GM21360 (cell line): ENCODE measurements around the gene LRTM1.

Experiments used
- ATAC-seq: cut with Tn5 transposase; IDR thresholded peaks from one replicate; pipeline ENCODE4 v1.9.1; 2021; ENCODE audit warnings: mild to moderate bottlenecking, moderate library complexity; ENCODE audit not compliant: unreplicated experiment

LRTM1 gene

DNA sequence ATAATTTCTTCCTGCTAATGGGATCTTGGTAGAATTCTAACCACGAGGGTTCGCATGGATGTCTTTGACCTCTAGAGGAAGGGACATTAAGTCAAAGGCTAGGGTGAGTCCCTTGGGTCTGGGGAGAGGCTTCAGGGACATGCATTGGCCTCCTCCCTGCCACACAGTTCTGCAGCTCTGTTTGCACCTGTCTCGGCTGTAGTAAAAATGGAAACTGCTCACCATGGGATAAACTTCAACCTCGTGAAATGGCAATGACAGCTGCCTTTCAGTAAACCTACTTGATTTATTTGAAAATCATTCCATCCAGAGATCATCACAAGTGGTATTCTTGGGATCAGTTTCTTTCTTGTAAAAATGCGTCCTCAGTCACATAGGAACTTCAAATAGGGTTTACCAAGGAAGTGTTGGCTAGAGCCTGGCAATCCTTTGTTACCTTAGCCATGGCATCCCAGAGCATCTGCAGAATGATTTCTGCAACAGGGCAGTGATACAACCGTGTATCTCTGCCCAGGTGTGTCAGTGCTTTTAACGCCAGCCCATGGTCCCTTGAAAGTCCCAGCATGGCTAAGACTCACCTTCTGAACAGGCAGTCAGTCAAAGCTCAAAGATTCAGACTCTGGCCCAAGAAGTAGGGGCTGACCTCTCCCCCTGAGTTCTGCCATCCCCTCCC lies 14.0 kb upstream of the LRTM1 start:
- no peak for ATAC-seq

DNA sequence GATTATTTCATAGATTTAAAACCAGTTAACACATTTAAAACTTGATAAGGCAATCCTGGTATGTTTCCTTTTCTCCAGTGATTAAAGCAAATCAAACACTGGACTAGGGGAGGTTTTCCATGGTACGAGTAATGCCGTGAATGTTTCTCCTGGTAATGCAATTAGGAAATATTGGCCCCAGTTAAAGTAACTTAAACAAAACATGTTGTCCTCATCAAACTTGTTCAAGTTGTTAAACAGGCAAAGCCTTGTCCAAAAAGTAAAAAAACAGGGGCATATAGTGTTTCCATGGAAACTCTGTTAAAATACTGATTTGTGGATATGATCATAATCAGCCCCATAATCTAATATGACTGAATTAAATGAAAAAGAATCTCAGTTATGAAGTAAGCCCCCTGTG lies 13.1 kb upstream of the LRTM1 start:
- no peak for ATAC-seq

DNA sequence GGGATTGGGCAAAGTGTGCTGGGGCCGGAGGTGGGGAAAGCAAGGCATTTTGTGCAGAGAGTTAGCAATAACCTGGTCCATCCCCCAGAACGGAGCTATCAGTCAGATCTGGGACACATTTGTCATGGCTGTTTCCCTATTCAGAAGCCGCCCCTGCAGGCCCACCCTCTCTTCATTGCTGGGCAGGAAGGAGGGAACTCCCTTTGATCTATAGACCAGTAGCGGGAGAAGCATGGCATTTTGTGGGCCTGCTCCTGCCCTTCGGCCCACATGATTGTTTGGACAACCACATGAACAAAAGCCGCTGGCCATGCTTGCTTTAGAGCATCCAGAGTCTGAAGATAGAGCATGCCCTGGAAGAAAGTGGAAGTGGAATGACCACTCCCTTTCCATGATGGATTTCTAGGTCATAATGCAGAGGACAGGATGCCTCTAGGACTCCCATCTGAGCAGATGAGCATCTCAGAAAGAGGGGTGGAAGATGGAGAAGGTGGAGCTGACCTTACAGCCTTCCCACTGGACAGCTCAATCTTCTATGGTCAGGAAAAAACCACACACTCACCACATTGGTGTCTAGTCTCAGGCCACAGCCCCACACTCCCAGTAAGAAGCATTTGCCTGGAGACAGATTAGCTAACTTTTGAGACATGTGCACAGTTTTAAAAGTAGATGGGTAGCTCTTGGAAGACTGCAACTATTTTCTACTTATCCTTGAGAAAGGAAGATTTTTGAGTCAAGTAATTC lies 11.9 kb upstream of the LRTM1 start:
- no peak for ATAC-seq

DNA sequence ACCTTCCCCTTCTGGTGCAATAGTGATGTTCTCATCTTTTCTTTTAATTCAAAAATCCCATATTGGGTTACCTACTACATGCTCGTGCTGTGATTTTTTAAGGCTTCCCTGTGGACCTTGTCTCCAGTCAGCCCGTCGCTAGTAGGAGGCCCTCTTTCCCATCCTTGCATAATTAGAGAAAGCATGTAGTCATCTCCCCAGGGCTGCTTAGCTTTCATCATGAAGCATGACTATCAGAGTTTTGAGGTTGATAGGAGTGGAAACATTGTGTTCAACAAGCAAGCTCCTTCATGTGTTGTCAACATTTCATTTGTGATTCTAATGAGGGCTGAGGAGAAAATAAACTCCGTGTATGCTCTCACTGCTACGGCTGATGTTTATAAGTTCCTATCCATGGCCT lies 8.7 kb upstream of the LRTM1 start:
- ATAC-seq: no peak

DNA sequence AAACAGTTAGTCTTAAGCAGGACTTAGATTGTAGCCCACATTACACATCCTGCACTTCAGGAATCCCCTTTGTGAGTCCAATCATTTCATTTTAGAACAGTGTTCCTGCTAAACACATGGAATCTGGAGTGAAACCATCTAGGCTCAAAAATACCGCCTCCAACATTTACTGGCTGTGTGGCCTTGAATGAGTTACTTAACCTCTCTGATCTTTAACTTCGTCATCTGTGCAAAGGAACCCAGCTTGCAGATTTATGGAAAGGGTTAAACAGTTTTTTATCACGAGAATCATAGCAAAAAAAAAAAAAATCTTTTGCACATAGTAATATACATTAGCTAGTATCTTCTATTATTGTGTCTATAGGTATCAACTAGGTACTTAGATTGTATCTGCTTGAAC lies 8.0 kb upstream of the LRTM1 start:
- ATAC-seq: no peak

DNA sequence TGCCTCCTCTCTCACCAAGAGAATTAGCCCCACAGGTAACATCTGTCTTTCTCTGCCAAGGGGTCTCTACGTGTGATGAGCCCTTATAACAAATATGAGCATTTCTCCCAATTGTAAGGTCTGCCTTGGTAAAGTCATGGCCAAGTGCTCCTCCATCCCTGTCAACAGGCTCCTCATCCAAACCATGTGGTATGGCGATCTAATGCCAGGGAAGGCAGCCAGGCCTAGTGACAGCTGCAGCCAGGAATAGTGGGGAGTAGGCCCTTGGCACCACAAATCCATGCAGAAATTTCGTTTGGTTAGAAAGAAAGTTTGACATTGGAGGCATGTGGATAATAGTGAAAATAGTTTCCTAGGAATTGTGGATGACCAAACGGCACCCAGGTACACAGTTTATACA lies 4.7 kb upstream of the LRTM1 start:
- no peak for ATAC-seq

DNA sequence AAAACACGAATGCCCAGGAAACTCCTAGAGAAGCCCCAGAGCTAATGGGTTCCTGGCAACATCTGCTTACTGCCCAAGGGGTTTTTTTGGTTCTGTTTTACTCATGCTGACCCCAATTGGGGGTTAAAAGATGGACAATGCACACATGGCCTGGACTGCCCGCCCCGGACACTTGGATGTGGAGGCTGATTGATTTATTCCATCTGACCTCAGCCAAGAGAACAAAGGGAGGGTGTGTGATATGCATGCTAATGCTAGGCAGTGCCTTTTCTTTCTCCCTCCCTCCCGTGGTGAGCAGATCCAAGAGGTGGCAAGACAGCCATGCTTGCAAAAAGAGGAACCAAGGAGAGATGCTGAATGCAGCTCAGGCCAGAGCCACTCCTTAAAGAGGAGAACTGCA lies 3.3 kb upstream of the LRTM1 start:
- no peak for ATAC-seq

DNA sequence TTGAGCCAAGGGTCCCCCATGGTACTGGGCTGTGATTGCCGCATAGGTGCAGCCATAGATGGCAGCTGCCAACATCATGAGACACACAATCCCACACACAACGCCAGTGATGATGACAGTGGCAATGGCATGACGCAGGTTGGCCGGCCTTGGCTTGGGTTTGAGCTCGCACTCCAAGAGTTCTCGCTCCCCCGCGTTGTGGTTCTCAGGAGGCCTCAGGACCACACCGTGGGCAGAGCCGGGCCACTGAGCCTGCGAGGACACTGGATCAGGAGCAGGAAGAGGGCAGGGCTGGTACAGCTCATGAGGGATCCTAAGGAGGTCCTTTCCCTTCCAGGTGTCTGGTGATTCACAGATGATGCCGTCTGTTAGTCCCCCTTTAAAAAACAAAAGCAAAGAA lies 9.3 kb downstream of the LRTM1 start:
- ATAC-seq: no peak

DNA sequence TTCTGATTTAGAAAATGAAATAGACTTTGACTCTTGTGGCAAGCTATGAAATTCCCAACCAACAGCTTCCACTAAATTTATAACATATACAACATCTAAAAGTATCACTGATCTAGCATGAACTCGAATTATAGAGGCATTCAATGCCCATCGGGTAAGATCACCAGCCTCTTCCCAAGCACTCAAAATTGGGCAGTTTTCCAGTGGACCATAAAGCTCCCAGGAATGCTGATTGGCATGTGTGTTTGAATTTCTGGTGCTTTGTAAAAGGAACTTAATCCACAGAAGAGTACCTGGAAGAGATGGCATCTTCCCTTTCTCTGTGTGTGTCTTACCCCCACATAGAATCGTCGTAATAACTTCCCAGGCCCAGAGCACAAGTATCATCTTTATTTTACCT lies 10.0 kb downstream of the LRTM1 start:
- no peak for ATAC-seq

DNA sequence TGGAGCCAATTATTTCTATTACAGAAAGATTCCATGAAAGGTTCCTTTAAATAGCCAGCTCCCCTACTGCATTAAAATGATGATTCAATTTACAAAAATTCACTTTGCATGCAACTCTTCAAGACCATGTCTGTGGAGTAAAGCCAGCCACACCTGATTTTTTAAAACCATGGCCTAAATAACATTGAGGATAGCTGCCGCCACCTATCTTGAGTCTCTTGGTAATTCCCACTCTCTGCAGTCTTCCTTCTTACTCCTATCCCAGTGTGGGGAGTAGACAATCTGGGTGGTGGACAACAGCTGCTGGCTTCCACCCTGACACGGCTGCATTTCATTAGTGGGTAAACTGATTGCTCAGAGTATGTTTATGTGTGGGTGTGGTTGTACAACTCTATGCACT lies 10.7 kb downstream of the LRTM1 start:
- ATAC-seq: no peak

DNA sequence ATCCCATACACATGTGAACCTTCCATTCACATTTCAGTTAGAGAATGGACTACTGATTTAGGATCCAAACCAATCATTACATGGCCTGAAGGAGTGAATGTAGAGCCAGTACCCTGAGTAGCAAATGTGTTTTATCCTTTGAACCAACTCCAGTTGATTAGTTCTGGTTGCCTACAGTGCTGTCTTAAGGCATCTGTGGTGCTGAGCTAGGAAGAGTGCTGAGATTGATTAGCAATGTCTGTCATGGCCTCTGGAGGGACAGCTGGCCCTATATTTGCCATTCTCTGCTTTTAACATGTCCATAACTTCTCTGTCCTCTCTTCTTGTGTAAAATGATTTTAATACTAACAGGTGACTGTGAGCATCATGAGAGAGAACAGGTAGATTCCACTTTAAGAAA lies 11.1 kb downstream of the LRTM1 start:
- ATAC-seq: no peak

DNA sequence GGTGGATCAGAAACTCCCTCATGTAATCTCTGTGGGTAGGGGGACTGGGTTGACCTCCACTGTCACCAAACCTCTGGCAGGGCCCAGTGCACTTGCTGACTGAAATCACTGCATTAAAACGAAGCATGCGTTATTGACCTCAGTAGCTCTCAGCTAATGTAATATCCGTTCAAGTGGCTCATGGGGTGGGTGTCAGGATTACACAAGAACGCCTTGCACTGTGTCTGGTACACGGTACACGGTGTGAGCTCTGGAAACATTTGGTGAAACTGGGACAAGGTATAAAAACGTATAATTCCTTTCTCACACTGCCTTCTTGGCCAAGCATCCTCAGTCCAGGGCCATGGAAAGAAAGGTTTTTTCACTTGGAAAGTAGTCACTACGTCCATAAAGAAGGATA lies 11.9 kb downstream of the LRTM1 start:
- ATAC-seq: no peak

DNA sequence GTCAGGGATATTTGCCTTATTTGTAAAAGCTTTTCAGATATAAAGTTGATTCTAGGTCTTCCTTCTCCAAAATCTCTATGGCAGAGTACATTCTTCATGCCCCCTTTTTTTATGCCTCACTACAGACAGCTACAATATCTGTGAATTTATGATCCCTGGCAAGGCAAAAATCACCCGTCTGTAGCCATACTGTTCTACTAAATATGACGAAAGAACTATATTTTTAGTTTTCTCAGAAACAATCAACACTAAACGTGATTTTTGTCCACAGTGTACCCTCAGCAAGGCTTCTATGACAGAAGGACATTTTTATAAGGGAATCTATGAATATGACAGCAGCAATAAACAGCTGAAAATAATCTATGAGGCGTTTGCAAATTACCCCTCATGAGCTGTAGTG lies 12.7 kb downstream of the LRTM1 start:
- no peak for ATAC-seq

DNA sequence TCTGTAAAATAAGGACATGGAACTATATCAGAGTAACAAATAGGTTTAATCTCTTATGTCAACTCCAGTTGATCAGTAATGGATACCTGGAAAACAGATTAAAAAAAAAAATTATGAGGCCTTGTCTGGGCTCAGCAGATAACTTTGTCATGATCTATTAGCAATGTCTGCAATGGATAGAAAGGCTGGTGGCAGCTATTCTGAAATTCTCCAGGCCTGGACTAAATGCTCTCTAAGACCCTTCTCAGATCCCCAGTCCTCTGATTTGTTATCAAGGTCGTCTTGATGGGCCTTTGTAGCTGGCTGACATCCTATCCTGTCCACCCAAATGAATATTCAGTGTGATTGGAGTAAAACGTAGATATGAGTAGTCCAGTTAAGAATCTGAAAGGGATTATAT lies 13.7 kb downstream of the LRTM1 start:
- ATAC-seq: no peak

DNA sequence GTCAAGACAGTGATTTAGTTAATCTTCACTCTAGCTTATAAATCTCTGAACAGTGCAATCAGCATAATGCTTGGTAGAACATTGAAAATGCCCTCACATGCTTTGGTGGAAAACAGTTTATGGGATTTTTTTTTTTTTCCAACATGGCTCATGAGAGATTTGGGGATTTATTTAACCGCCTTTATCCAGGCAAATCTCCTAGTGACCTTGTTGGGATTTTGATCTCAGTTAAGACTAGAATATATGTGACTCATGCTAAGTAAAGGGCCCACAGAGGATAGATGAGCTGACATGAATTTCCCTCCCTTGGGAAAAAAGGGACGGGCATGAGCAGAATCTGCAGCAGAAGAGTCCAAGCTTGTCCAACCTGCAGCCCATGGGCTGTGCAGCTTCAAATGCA lies 18.7 kb downstream of the LRTM1 start:
- ATAC-seq: no peak

DNA sequence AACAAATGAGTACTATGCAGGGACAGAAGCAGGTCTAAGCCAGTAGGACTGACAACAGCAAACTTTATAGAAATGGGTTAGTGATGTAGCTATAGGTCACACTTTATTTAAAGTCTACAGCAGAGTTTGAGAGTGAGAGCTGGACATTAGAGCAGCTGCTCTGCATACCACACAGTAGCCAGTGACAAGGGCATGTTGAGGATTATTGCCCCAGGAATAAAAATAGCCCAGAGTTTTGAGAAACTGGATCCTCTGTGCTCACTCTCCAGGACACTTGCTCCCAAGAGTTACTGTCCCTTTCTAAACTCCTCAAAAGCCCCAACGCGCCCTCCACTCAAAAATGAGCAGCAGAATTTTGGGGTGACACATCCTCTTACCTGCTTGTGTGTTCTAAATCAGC lies 21.1 kb downstream of the LRTM1 start:
- no peak for ATAC-seq

DNA sequence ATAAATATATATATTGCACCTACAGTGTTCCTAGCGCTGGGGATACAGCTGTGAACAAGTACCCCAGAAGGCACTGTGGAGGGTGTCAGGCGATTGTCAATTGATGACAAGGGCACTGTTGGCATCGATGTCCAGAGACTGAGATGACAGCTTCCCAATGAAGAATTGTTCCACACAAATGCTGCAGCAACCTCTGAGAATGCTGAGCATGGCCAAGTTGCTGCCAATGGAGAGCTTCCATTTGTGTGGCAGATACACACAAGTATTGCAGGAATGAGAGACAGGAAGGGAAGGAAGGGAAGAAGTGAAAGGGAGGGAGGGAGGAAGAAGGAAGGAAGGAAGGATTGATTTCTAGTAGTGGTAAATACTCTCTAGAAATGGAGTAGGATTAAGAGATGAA lies 21.9 kb downstream of the LRTM1 start:
- no peak for ATAC-seq

DNA sequence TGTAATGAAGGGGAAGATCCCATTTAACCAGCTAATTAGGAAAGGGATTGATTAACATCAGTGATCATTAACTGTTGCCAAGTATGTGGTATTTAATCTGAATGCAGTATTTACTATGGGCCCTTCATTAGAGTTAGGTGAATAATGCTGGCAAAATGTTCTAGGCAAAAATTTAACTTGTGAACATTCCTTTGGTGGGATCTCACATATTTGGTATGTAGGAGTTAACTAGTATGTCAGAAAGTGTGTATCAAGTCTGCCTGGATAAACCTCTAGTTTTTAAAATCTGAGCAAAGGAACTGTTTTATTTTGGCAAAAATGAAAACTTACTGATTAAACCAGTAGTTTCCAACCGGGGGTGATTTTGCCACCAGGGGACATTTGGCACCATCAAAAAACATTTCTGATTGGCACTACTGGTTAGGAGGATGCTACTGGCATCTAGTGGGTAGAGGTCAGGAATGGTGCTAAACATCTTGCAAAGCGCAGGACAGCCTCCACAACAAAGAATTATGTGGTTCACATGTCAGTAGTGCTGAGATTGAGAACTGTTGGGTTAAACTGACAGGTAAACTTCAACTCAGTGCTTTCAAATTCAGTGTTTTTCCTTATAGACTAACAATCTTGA lies 22.5 kb downstream of the LRTM1 start:
- ATAC-seq: no peak

DNA sequence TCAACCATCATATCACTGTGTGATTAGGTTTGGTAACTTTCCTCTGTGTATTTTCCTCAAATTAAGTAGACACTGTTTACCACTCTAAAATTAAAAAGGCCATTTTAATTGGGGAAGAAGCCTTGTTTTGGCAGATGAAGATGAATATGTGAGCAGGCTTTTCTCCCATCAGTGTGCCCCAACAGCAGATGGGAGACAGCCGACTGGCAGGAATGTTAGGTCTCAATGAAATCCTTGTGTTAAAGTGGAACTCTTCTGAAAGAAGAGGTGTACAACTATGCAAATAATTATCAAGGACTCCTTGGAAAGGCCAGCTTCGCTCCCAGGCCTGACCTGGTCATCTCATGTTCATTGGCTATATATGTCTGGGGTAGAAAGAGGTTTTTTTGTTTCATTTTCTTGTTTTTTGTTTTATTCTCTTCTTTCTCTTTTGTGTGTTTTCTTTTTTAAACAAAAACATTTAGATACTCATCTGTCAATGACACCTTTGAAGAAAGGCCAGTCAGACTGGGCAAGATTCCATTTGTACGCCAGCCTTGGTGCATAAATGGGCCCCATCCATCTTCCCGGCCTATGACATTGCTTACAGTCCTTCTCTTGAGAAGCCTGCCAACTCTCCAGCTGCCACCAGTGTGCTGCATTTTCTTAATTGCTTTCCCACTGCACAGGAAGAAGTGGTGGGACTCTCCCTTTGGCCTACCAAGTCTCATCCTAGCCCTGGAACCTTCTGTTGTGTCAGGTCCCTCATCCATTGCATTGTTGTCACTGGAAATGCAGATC lies 25.8 kb downstream of the LRTM1 start:
- ATAC-seq: no peak

DNA sequence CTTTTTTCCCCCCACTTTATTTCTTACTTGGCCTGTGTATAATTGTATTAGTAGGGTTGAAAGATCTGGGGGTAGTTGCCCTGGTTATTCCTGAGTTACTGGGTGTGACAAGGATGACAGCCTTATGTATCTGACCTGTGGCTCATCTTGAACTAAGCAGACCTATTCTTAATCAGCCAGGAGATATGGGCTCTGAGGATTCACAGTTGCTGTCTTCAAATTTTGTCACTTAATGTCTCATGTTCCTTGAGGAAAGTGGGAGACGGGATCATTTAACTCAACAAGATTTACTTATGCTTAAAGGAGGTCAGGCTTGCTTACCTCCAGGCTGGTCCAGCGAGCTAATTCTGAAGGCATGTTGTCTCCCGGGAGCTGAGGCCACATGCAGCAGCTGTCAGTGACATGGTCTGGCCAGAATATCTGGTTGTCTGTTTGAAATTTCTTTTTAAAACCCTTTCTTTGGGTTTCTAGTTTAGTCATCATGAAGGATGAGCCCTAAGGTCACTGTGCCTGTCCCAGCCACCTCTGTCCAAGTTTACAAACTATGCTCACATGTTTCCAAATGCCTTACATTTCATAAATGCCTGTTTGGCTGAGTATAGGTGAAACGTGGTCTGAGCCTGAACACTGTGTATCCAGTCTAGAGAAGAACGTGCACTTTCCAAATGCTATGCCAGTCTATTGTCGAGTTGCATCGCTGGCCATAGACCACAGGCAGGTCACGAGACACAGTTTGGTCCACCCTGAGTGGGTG lies 26.8 kb downstream of the LRTM1 start:
- ATAC-seq: no peak

DNA sequence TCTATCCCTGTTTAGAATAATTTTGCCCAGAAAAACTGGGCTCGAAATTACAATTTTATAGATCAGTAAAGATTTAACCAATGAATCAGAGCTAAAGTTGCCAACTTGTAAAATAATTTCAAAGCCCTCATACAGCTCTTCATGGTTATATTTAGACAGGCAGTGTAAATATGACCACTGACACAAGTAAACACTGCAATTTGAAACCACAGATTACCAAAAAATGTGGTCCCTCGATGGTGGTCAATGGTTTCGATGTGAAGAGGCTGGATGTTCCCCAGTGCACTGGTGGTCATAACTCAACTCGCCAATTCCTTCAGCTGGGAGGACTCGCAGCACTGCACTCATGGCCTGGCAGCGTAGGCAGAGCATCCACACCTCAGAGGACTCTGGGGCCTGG lies 28.6 kb downstream of the LRTM1 start:
- no peak for ATAC-seq
